ENCODE data around the gene NDP.
A peak's percentile ranks its signal among the peaks of the same experiment; 100 is the strongest.

The NDP gene

GRCh38 chrX:43909141-43909540 is 64.0 kb downstream of the NDP start:
- no peak for TF ChIP-seq CTCF (IDR thresholded peaks at IDR 0.05)

GRCh38 chrX:43899878-43900815 is 73.0 kb downstream of the NDP start:
- intact Hi-C loops (cut with DNase I; ENCODE audit: low total_unique reads): no loop called here
- H3K36me3 ChIP-seq: no peaks in the 10 kb centered on the region
- no peaks in the 10 kb centered on the region for H3K9me3 ChIP-seq
- no peaks in the 10 kb centered on the region for H3K27me3 ChIP-seq
- TF ChIP-seq CTCF (IDR thresholded peaks at IDR 0.05): no peak
- no peak overlapping the region for H3K4me3 ChIP-seq
- no peak for DNase-seq
- H3K4me1 ChIP-seq: peaks cover 0 to 58% (median 0%) of the 10 kb centered on the region in 4 donors
- peak overlapping the region; percentile 37 to 61 for H3K27ac ChIP-seq

More at GRCh38 chrX:43909141-43909540, 64.0 kb downstream of the NDP start:
- no peak overlapping the region for H3K4me3 ChIP-seq
- H3K4me1 ChIP-seq: no peaks in the 10 kb centered on the region
- H3K27ac ChIP-seq: no peak overlapping the region
- H3K36me3 ChIP-seq: no peaks in the 10 kb centered on the region
- intact Hi-C loops (cut with DNase I; ENCODE audit: low total_unique reads): no loop called here
- H3K27me3 ChIP-seq: no peaks in the 10 kb centered on the region
- DNase-seq: no peak
- no peaks in the 10 kb centered on the region for H3K9me3 ChIP-seq

Measured in tibial artery (tissue), 4 donors.